A549 (cell line): Measurements from ENCODE around the gene SEPTIN10. TPM values are rescaled to one million over a fixed set of nuclear protein-coding genes. Genes with fewer than 3 reads are reported as not detected.

Experiments used
- ATAC-seq, 2 experiments: fragments of 200-7000 bp in 1 of 2; fragments of >200 bp in 1 of 2; cut with Nextera tagmentation in 1 of 2; cut with Tn5 transposase in 1 of 2; 3 replicates each; pipeline versions ENCODE4 v1.8.0 to v1.9.1; 2018 to 2020; ENCODE audit warnings: mild to moderate bottlenecking in 1 of 2, moderate library complexity in 1 of 2
- CTCF ChIA-PET: fragments of 300-600 bp; sonication (Branson Sonifier 250); formaldehyde crosslinking; extraction: SDS; loops from one replicate; lab custom pipeline; 2021; ENCODE audit warnings: antibody characterized with exemption, inconsistent platforms; lab: Yijun Ruan, JAX
- POLR2A ChIA-PET: fragments of 350-600 bp; formaldehyde crosslinking; extraction: SDS; loops from one replicate; lab custom pipeline; 2021; ENCODE audit warnings: antibody characterized with exemption, inconsistent platforms; lab: Yijun Ruan, JAX
- DNase-seq, 2 experiments: peaks; one replicate each; pipeline versions ENCODE4 v3.0.0 to v3.0.0-alpha.2; 2011 to 2016; ENCODE audit warnings: low read depth in 1 of 2, low spot score in 1 of 2
- FAIRE-seq: peaks from 2 replicates; lab custom pipeline; 2011; peaks lifted over from hg19 to GRCh38; lab: Jason Lieb, UNC
- H3K27ac ChIP-seq, 2 experiments: fragments of >200 bp; sonication (Bioruptor Twin); formaldehyde crosslinking; 3 replicates each; pipeline ENCODE4 v1.5.1; 2016 to 2017
- H3K4me1 ChIP-seq: fragments of >200 bp; sonication (Bioruptor Twin); formaldehyde crosslinking; 3 replicates; pipeline ENCODE4 v1.6.1; 2016
- H3K4me2 ChIP-seq: fragments of >200 bp; sonication (Bioruptor Twin); formaldehyde crosslinking; 3 replicates; pipeline ENCODE4 v1.6.1; 2016
- H3K4me3 ChIP-seq: fragments of >200 bp; sonication (Bioruptor Twin); formaldehyde crosslinking; 3 replicates; pipeline ENCODE4 v1.5.1; 2016
- H3K9me3 ChIP-seq: fragments of >200 bp; sonication (Bioruptor Twin); formaldehyde crosslinking; 3 replicates; pipeline ENCODE4 v1.6.1; 2016
- ATOH8 ChIP-seq: fragments of 250-450 bp; sonication (Bioruptor Pico); IDR thresholded peaks from 2 replicates; pipeline ENCODE4 v1.5.0; 2020; ENCODE audit warnings: low read depth, mild to moderate bottlenecking, moderate library complexity
- CBX2 ChIP-seq: fragments of 200-600 bp; sonication (generic); IDR thresholded peaks from 2 replicates; pipeline ENCODE4 v1.6.1; 2016; ENCODE audit warnings: low read depth, mild to moderate bottlenecking, borderline replicate concordance
- CBX8 ChIP-seq: fragments of 200-600 bp; sonication (generic); IDR thresholded peaks from 2 replicates; pipeline ENCODE4 v1.6.1; 2016
- EHF ChIP-seq: fragments of 250-450 bp; sonication (Bioruptor Pico); IDR thresholded peaks from 2 replicates; pipeline ENCODE4 v1.5.0; 2020; ENCODE audit warnings: mild to moderate bottlenecking
- EP300 ChIP-seq, 2 experiments: fragments of >200 bp; sonication (Bioruptor Twin); formaldehyde crosslinking; IDR thresholded peaks; 2 replicates in 1 of 2; 3 replicates in 1 of 2; pipeline ENCODE4 v1.6.1; 2016 to 2017
- FOSB ChIP-seq: fragments of 250-450 bp; sonication (Bioruptor Pico); IDR thresholded peaks from 2 replicates; pipeline ENCODE4 v1.5.0; 2020; ENCODE audit warnings: mild to moderate bottlenecking, moderate library complexity
- FOSL2 ChIP-seq, 2 experiments: fragments of 450-650 bp in 1 of 2; fragments of >200 bp in 1 of 2; sonication (Bioruptor Twin) in 1 of 2; formaldehyde crosslinking; IDR thresholded peaks; 2 replicates each; pipeline versions ENCODE4 v1.5.0 to v1.6.1; 2016 to 2020; ENCODE audit warnings: mild to moderate bottlenecking in 1 of 2, moderate library complexity in 1 of 2
- GATA3 ChIP-seq: IDR thresholded peaks from 2 replicates; pipeline ENCODE4 v1.6.1; 2012; ENCODE audit warnings: borderline replicate concordance
- HDAC2 ChIP-seq: fragments of 200-600 bp; sonication (generic); IDR thresholded peaks from 2 replicates; pipeline ENCODE4 v1.6.1; 2016
- HEYL ChIP-seq: fragments of 250-450 bp; sonication (Bioruptor Pico); IDR thresholded peaks from 2 replicates; pipeline ENCODE4 v1.8.0; 2021; ENCODE audit warnings: mild to moderate bottlenecking, moderate library complexity
- HOXA7 ChIP-seq: fragments of 250-450 bp; sonication (Bioruptor Pico); IDR thresholded peaks from 2 replicates; pipeline ENCODE4 v1.5.0; 2020; ENCODE audit warnings: mild to moderate bottlenecking, moderate library complexity
- JUN ChIP-seq, 2 experiments: fragments of >200 bp; sonication (Bioruptor Twin); formaldehyde crosslinking; IDR thresholded peaks; 2 replicates in 1 of 2; 3 replicates in 1 of 2; pipeline ENCODE4 v1.6.1; 2016 to 2017
- JUNB ChIP-seq: fragments of >200 bp; sonication (Bioruptor Twin); formaldehyde crosslinking; IDR thresholded peaks from 2 replicates; pipeline ENCODE4 v1.6.1; 2016
- KDM1A ChIP-seq: fragments of 200-600 bp; sonication (generic); IDR thresholded peaks from 2 replicates; pipeline ENCODE4 v1.6.1; 2016; ENCODE audit warnings: low read depth, mild to moderate bottlenecking
- KDM5A ChIP-seq: fragments of 200-600 bp; sonication (generic); IDR thresholded peaks from 2 replicates; pipeline ENCODE4 v1.6.1; 2016; ENCODE audit warnings: antibody characterized with exemption, mild to moderate bottlenecking
- MYC ChIP-seq: IDR thresholded peaks from 2 replicates; pipeline ENCODE4 v1.6.1; 2012; ENCODE audit warnings: mild to moderate bottlenecking, inconsistent platforms, low read length, improper control_type of control experiment, borderline replicate concordance
- NFE2L2 ChIP-seq: fragments of 150-350 bp; conservative IDR thresholded peaks from 2 replicates; pipeline ENCODE4 v1.6.1; 2014; ENCODE audit warnings: low read length
- NR3C1 ChIP-seq: fragments of >200 bp; sonication (Bioruptor Twin); formaldehyde crosslinking; IDR thresholded peaks from 3 replicates; pipeline ENCODE4 v1.6.1; 2017
- POLR2A ChIP-seq: IDR thresholded peaks from 2 replicates; pipeline ENCODE4 v1.6.1; 2012; ENCODE audit warnings: mild to moderate bottlenecking, low read length
- RAD21 ChIP-seq, 2 experiments: fragments of >200 bp in 1 of 2; sonication (Bioruptor Twin) in 1 of 2; formaldehyde crosslinking in 1 of 2; IDR thresholded peaks in 1 of 2; conservative IDR thresholded peaks in 1 of 2; 2 replicates in 1 of 2; 3 replicates in 1 of 2; pipeline ENCODE4 v1.6.1; 2012 to 2018; ENCODE audit warnings: inconsistent platforms in 1 of 2
- RARB ChIP-seq: fragments of 250-450 bp; sonication (Bioruptor Pico); IDR thresholded peaks from 2 replicates; pipeline ENCODE4 v1.8.0; 2021; ENCODE audit warnings: mild to moderate bottlenecking, moderate library complexity
- RCOR1 ChIP-seq: fragments of 150-350 bp; IDR thresholded peaks from 2 replicates; pipeline ENCODE4 v1.6.1; 2014; ENCODE audit warnings: antibody characterized with exemption, low read length, low read depth
- RFX5 ChIP-seq: fragments of 450-650 bp; IDR thresholded peaks from 2 replicates; pipeline ENCODE4 v1.7.1; 2014; ENCODE audit warnings: antibody characterized with exemption, mild to moderate bottlenecking, moderate library complexity
- RNF2 ChIP-seq: fragments of 200-600 bp; sonication (generic); IDR thresholded peaks from 2 replicates; pipeline ENCODE4 v1.6.1; 2016; ENCODE audit warnings: low read depth, mild to moderate bottlenecking, antibody characterized with exemption, moderate library complexity, borderline replicate concordance
- SMC3 ChIP-seq: fragments of >200 bp; sonication (Bioruptor Twin); formaldehyde crosslinking; IDR thresholded peaks from 3 replicates; pipeline ENCODE4 v1.6.1; 2018; ENCODE audit warnings: inconsistent platforms
- SREBF2 ChIP-seq: fragments of 450-650 bp; IDR thresholded peaks from 2 replicates; pipeline ENCODE4 v1.6.1; 2014; ENCODE audit warnings: mild to moderate bottlenecking, moderate library complexity
- TFCP2L1 ChIP-seq: fragments of 250-450 bp; sonication (Bioruptor Pico); IDR thresholded peaks from 2 replicates; pipeline ENCODE4 v1.5.0; 2021; ENCODE audit warnings: mild to moderate bottlenecking
- TP53 ChIP-seq: fragments of 250-450 bp; sonication (Bioruptor Pico); IDR thresholded peaks from 2 replicates; pipeline ENCODE4 v1.5.0; 2021; ENCODE audit warnings: mild to moderate bottlenecking, moderate library complexity
- ZNF302 ChIP-seq: fragments of 250-450 bp; sonication (Bioruptor Pico); IDR thresholded peaks from 2 replicates; pipeline ENCODE4 v1.9.0; 2021; ENCODE audit warnings: inconsistent platforms, mild to moderate bottlenecking, moderate library complexity
- ZSCAN20 ChIP-seq: fragments of 250-450 bp; sonication (Bioruptor Pico); IDR thresholded peaks from 2 replicates; pipeline ENCODE4 v1.8.0; 2022; ENCODE audit warnings: mild to moderate bottlenecking, moderate library complexity
- WGBS: methylation state at CpG from one replicate; pipeline ENCODE4 v1.1.6; 2017; ENCODE audit errors: missing lambda C conversion rate; 5-methylcytosine and 5-hydroxymethylcytosine counted together
- polyA plus RNA-seq, 4 experiments: library from polyadenylated mRNA; depleted of rRNA in 3 of 4; stranded (reverse); fragments of >200 nt; fragmentation: RNase III in 1 of 4; extraction: RNeasy Plus Mini Kit Qiagen cat#74134 plus additional on column Dnase treatment in 1 of 4; gene quantifications; 2 replicates in 3 of 4; 3 replicates in 1 of 4; pipeline ENCODE4 v1.2.3, GENCODE V29; 2011 to 2017
- TF ChIP-seq, protein P1 (sequence below): fragments of >200 bp; sonication (Bioruptor Twin); formaldehyde crosslinking; IDR thresholded peaks from 2 replicates; pipeline ENCODE4 v1.6.1; 2016
- TF ChIP-seq, protein P2 (sequence below): fragments of 150-350 bp; IDR thresholded peaks from 2 replicates; pipeline ENCODE4 v1.6.1; 2014; ENCODE audit warnings: low read depth, mild to moderate bottlenecking, low read length
- TF ChIP-seq, protein P3 (sequence below): fragments of >200 bp; sonication (Bioruptor Twin); formaldehyde crosslinking; IDR thresholded peaks from 3 replicates; pipeline ENCODE4 v1.5.1; 2016

The SEPTIN10 gene
- polyA plus RNA-seq, 2 of the 4 experiments (the other 2 are of a cell fraction): 87.6 to 95.0 TPM

DNA sequence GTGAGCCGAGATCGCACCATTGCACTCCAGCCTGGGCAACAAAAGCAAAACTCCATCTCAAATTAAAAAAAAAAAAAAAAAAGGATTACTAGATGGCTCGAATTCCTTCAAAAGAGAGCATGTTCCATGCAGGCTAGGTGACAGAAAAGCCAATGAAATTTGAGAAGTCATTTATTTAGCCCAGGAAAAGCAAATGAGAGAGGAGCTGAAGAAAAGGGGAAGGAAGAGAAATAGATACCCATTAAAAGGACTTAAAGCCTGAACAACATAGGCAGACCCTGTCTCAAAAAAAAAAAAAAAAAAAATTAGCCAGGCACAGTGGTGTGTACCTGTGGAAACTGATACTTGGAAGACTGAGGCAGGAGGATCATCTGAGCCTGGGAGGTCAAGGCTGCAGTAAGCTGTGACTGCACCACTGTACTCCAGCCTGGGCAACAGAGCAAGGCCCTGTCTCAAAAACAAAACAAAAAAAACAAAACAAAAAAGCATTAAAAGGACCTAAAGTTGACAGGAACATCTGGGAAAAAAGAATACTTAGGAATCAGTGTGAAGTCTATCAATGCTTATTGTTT is 11.1 kb downstream of the SEPTIN10 start:
- TF ChIP-seq RNF2 (no peak), NR3C1 (no peak), FOSB (CRISPR knock-in tag) (no peak), JUN (IDR thresholded peaks at IDR 0.05) (no peak), KDM5A (no peak), JUNB (no peak), NFE2L2 (no peak)
- TF ChIP-seq, protein P1, sequence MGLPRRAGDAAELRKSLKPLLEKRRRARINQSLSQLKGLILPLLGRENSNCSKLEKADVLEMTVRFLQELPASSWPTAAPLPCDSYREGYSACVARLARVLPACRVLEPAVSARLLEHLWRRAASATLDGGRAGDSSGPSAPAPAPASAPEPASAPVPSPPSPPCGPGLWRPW: no peak
- ATAC-seq: no peak
- ChIA-PET POLR2A (interaction anchor here (0.7 kb wide), 1 partner anchor 12 kb away, joined by 6 read pairs; no protein-coding TSS in a partner anchor), CTCF (no interaction called here)
- peaks cover 37% of the 10 kb centered on the region for H3K4me1 ChIP-seq
- 87% methylated on average over 3 of the region's 3 CpGs for WGBS
- FAIRE-seq: no peak
- no peak overlapping the region for H3K27ac ChIP-seq
- H3K4me2 ChIP-seq: no peak overlapping the region
- H3K9me3 ChIP-seq: no peaks in the 10 kb centered on the region
- DNase-seq: no peak
- H3K4me3 ChIP-seq: no peak overlapping the region

DNA sequence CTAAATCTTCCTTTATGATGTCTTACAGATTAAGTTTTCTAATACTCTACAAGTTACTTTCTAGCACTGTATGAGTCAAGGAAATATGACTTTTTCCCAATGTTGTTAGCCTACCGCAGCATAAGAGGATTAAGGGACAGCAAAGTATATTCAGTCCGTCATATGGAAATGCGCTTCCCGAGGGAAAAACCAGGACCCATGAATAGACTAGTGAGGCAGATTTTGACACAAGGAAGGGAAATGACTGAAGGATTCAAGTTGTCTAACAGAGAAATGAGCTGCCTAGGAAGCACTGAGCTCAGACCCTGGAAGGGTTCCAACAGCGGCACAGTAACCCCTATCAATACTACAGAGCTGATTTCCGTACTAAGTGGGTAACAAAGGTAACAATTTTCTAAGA is 12.0 kb downstream of the SEPTIN10 start:
- no peak for ATAC-seq
- no peaks in the 10 kb centered on the region for H3K9me3 ChIP-seq
- TF ChIP-seq FOSL2 (IDR thresholded peaks at IDR 0.05) (no peak), FOSL2 (CRISPR knock-in tag; IDR thresholded peaks at IDR 0.05) (no peak), EHF (CRISPR knock-in tag) (no peak), SMC3 (no peak), RARB (CRISPR knock-in tag) (no peak), CBX8 (no peak), RCOR1 (no peak), POLR2A (no peak), CBX2 (no peak), HEYL (CRISPR knock-in tag) (no peak), RAD21 (conservative IDR thresholded peaks at IDR 0.05 in 1 of 2, IDR thresholded peaks at IDR 0.05 in 1 of 2) (no peak), SREBF2 (no peak), MYC (no peak), GATA3 (no peak), NFE2L2 (no peak), JUN (IDR thresholded peaks at IDR 0.05) (no peak), RFX5 (no peak), TFCP2L1 (no peak), ZSCAN20 (CRISPR knock-in tag) (no peak)
- TF ChIP-seq, protein P2, sequence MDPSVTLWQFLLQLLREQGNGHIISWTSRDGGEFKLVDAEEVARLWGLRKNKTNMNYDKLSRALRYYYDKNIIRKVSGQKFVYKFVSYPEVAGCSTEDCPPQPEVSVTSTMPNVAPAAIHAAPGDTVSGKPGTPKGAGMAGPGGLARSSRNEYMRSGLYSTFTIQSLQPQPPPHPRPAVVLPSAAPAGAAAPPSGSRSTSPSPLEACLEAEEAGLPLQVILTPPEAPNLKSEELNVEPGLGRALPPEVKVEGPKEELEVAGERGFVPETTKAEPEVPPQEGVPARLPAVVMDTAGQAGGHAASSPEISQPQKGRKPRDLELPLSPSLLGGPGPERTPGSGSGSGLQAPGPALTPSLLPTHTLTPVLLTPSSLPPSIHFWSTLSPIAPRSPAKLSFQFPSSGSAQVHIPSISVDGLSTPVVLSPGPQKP: no peak
- TF ChIP-seq, all 56 proteins: peak for 0
- FAIRE-seq (no peak), DNase-seq (no peak)
- ChIA-PET POLR2A (interaction anchor here (1.4 kb wide), 1 partner anchor 12 kb away, joined by 3 read pairs; the partner anchor contains the start of genes SEPTIN10 and SOWAHC), CTCF (no interaction called here)
- Histone ChIP-seq H3K4me1 (peaks cover 28% of the 10 kb centered on the region), H3K4me2 (no peak overlapping the region), H3K27ac (no peak overlapping the region), H3K4me3 (no peak overlapping the region)
- WGBS: 92% methylated on average over 6 of the region's 6 CpGs

DNA sequence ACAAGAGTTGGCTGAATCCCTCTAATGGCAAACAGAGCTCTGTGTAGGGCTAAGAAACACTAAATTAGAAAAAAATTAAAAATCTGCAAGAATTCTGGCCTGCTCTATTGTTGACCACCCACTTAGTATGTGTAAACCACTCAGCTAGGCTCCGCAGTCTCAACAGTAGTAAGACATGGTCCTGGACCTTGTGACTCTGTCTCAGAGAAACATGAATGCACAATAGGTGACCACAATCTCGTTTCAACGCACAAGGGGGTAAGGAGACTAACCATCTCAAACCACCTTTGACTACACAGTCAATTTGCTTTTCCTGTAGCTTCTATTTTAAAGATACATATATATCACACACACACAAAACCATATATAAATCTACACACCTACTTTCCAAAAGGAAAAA is 16.5 kb downstream of the SEPTIN10 start:
- CTCF ChIA-PET: interaction anchor here (0.7 to 1.4 kb wide), 3 partner anchors 13 to 51 kb away, joined by 3 read pairs; no protein-coding TSS in a partner anchor
- FAIRE-seq (no peak), ATAC-seq (no peak), DNase-seq (no peak)
- Histone ChIP-seq H3K9me3 (no peaks in the 10 kb centered on the region), H3K27ac (no peak overlapping the region), H3K4me1 (peaks cover 3% of the 10 kb centered on the region; the same call in 1 of the 3 replicates), H3K4me3 (no peak overlapping the region), H3K4me2 (no peak overlapping the region)
- POLR2A ChIA-PET: interaction anchor here (0.6 kb wide), 1 partner anchor 12 kb away, joined by 4 read pairs; no protein-coding TSS in a partner anchor
- TF ChIP-seq POLR2A (no peak), ZNF302 (CRISPR knock-in tag) (no peak), EP300 (IDR thresholded peaks at IDR 0.05) (no peak), KDM5A (no peak), HDAC2 (no peak), ATOH8 (CRISPR knock-in tag) (no peak), TP53 (CRISPR knock-in tag) (no peak), KDM1A (no peak), HOXA7 (CRISPR knock-in tag) (no peak), CBX8 (no peak), GATA3 (no peak)
- TF ChIP-seq, protein P3, sequence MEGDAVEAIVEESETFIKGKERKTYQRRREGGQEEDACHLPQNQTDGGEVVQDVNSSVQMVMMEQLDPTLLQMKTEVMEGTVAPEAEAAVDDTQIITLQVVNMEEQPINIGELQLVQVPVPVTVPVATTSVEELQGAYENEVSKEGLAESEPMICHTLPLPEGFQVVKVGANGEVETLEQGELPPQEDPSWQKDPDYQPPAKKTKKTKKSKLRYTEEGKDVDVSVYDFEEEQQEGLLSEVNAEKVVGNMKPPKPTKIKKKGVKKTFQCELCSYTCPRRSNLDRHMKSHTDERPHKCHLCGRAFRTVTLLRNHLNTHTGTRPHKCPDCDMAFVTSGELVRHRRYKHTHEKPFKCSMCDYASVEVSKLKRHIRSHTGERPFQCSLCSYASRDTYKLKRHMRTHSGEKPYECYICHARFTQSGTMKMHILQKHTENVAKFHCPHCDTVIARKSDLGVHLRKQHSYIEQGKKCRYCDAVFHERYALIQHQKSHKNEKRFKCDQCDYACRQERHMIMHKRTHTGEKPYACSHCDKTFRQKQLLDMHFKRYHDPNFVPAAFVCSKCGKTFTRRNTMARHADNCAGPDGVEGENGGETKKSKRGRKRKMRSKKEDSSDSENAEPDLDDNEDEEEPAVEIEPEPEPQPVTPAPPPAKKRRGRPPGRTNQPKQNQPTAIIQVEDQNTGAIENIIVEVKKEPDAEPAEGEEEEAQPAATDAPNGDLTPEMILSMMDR: no peak
- WGBS: 95% methylated on average over 3 of the region's 3 CpGs
